Mesenchymal stem cell (in vitro differentiated cells and primary cell): ENCODE results near the gene FILIP1L.
"Not testable (repeated sequence)": the region's sequence is repeated elsewhere in the genome, so short reads cannot be mapped to it uniquely, and the experiment has no call there.

ENCODE experiments used
- DNase-seq: peaks from one replicate; pipeline ENCODE4 v3.0.0-alpha.2; 2013
- H2AFZ ChIP-seq: one replicate; pipeline ENCODE4 v1.6.1; 2013; ENCODE audit warnings: low read depth, mild to moderate bottlenecking, control low read depth, inconsistent platforms, low read length, moderate library complexity
- H2AK5ac ChIP-seq: 2 replicates; pipeline ENCODE4 v1.6.1; 2013; ENCODE audit warnings: low read length, moderate library complexity, mild to moderate bottlenecking, inconsistent platforms; ENCODE audit not compliant: severe bottlenecking
- H2BK120ac ChIP-seq: one replicate; pipeline ENCODE4 v1.6.1; 2013; ENCODE audit warnings: low read depth, mild to moderate bottlenecking, inconsistent platforms, low read length, moderate library complexity
- H2BK12ac ChIP-seq, 2 experiments: one replicate each; pipeline ENCODE4 v1.6.1; 2013; ENCODE audit warnings: inconsistent platforms in 2 of 2, low read length in 2 of 2, mild to moderate bottlenecking in 2 of 2, moderate library complexity in 2 of 2, control low read depth in 1 of 2
- H2BK15ac ChIP-seq: one replicate; pipeline ENCODE4 v1.6.1; 2013; ENCODE audit warnings: mild to moderate bottlenecking, low read depth, inconsistent platforms; ENCODE audit not compliant: poor library complexity, severe bottlenecking
- H2BK5ac ChIP-seq: 2 replicates; pipeline ENCODE4 v1.6.1; 2013; ENCODE audit warnings: low read depth, mild to moderate bottlenecking, low read length, control low read depth, inconsistent platforms; ENCODE audit not compliant: poor library complexity, severe bottlenecking
- H3K14ac ChIP-seq, 2 experiments: one replicate each; pipeline ENCODE4 v1.6.1; 2013; ENCODE audit warnings: inconsistent platforms in 2 of 2, low read length in 2 of 2, control low read depth in 1 of 2, mild to moderate bottlenecking in 1 of 2, moderate library complexity in 1 of 2
- H3K18ac ChIP-seq, 2 experiments: one replicate each; pipeline ENCODE4 v1.6.1; 2013; ENCODE audit warnings: inconsistent platforms in 2 of 2, low read length in 2 of 2, control low read depth in 1 of 2, low read depth in 1 of 2, mild to moderate bottlenecking in 1 of 2
- H3K23ac ChIP-seq, 2 experiments: one replicate each; pipeline ENCODE4 v1.6.1; 2013; ENCODE audit warnings: inconsistent platforms in 2 of 2, low read length in 2 of 2, mild to moderate bottlenecking in 2 of 2, moderate library complexity in 2 of 2, control low read depth in 1 of 2
- H3K27ac ChIP-seq: 2 replicates; pipeline ENCODE4 v1.5.1; 2013; ENCODE audit warnings: mild to moderate bottlenecking, moderate library complexity, low read length, control low read depth, inconsistent platforms; ENCODE audit not compliant: poor library complexity, severe bottlenecking
- H3K27me3 ChIP-seq, 2 experiments: 2 replicates each; pipeline versions ENCODE4 v1.6.1 to v1.7.0; 2013; ENCODE audit warnings: low read length in 2 of 2, mild to moderate bottlenecking in 2 of 2, moderate library complexity in 2 of 2, control low read depth in 1 of 2, inconsistent platforms in 1 of 2; ENCODE audit not compliant: control insufficient read depth in 1 of 2, insufficient read depth in 1 of 2
- H3K36me3 ChIP-seq, 2 experiments: 2 replicates each; pipeline versions ENCODE4 v1.6.1 to v1.7.0; 2013; ENCODE audit warnings: low read length in 2 of 2, control low read depth in 1 of 2, inconsistent platforms in 1 of 2, low read depth in 1 of 2, mild to moderate bottlenecking in 1 of 2; ENCODE audit not compliant: insufficient read depth in 2 of 2, control insufficient read depth in 1 of 2
- H3K4ac ChIP-seq, 2 experiments: one replicate each; pipeline ENCODE4 v1.6.1; 2013; ENCODE audit warnings: inconsistent platforms in 2 of 2, low read length in 2 of 2, mild to moderate bottlenecking in 2 of 2, moderate library complexity in 2 of 2, control low read depth in 1 of 2, low read depth in 1 of 2
- H3K4me1 ChIP-seq: 2 replicates; pipeline ENCODE4 v1.6.1; 2013; ENCODE audit warnings: low read depth, low read length, control low read depth; ENCODE audit not compliant: control insufficient read depth, insufficient read depth
- H3K4me2 ChIP-seq: 2 replicates; pipeline ENCODE4 v1.6.1; 2013; ENCODE audit warnings: low read length, mild to moderate bottlenecking, inconsistent platforms; ENCODE audit not compliant: poor library complexity, severe bottlenecking
- H3K4me3 ChIP-seq, 2 experiments: 2 replicates each; pipeline versions ENCODE4 v1.5.1 to v1.7.0; 2013; ENCODE audit warnings: low read length in 2 of 2, mild to moderate bottlenecking in 2 of 2, control low read depth in 1 of 2, low read depth in 1 of 2; ENCODE audit not compliant: insufficient read depth in 1 of 2
- H3K79me1 ChIP-seq: replicated peaks from 2 replicates; pipeline ENCODE4 v1.6.1; 2013; ENCODE audit warnings: mild to moderate bottlenecking, control low read depth, low read length, inconsistent platforms; ENCODE audit not compliant: poor library complexity, severe bottlenecking
- H3K9ac ChIP-seq: 2 replicates; pipeline ENCODE4 v1.7.0; 2013; ENCODE audit warnings: mild to moderate bottlenecking, low read length, moderate library complexity
- H3K9me3 ChIP-seq: 2 replicates; pipeline ENCODE4 v1.7.0; 2013; ENCODE audit warnings: mild to moderate bottlenecking, low read length; ENCODE audit not compliant: control insufficient read depth
- H4K8ac ChIP-seq: one replicate; pipeline ENCODE4 v1.6.1; 2013; ENCODE audit warnings: inconsistent platforms, mild to moderate bottlenecking, low read length, moderate library complexity
- H4K91ac ChIP-seq: one replicate; pipeline ENCODE4 v1.6.1; 2013; ENCODE audit warnings: mild to moderate bottlenecking, low read length, inconsistent platforms
- WGBS: methylation state at CpG from one replicate; pipeline ENCODE4 v1.1.7; 2013; ENCODE audit warnings: mixed read lengths; 5-methylcytosine and 5-hydroxymethylcytosine counted together

FILIP1L gene

GRCh38 chr3:99845331-99845730 is 269.0 kb downstream of the FILIP1L start:
- Histone ChIP-seq H2AK5ac (no peak overlapping the region), H3K23ac (no peak overlapping the region), H3K14ac (no peak overlapping the region), H2BK5ac (no peak overlapping the region), H3K27ac (no peak overlapping the region), H3K4me2 (no peak overlapping the region), H4K91ac (no peak overlapping the region), H3K79me1 (peaks cover 8% of the 10 kb centered on the region), H2BK120ac (no peak overlapping the region), H2BK12ac (no peak overlapping the region), H3K36me3 (peaks cover 8 to 25% of the 10 kb centered on the region in 2 experiments), H2BK15ac (no peak overlapping the region), H4K8ac (no peak overlapping the region), H3K4ac (no peak overlapping the region), H3K4me3 (peak overlapping the region in 1 of 2 experiments; percentile 21), H3K9ac (peak overlapping the region; percentile 86), H3K27me3 (no peaks in the 10 kb centered on the region), H3K4me1 (peaks cover 5% of the 10 kb centered on the region), H3K18ac (no peak overlapping the region), H2AFZ (no peak overlapping the region), H3K9me3 (no peaks in the 10 kb centered on the region)
- 80% methylated on average over 1 of the region's 4 CpGs for whole genome bisulfite sequencing
- no peak for DNase-seq

- Histone ChIP-seq H2AK5ac (peak overlapping the region; percentile 68), H2BK12ac (peak overlapping the region; percentile 9 to 96), H2AFZ (no peak overlapping the region), H2BK5ac (no peak overlapping the region), H3K27me3 (no peaks in the 10 kb centered on the region), H3K79me1 (peaks cover 12% of the 10 kb centered on the region), H3K14ac (no peak overlapping the region), H3K23ac (no peak overlapping the region), H3K4me1 (peaks cover 5% of the 10 kb centered on the region), H2BK15ac (no peak overlapping the region), H2BK120ac (no peak overlapping the region), H4K91ac (peak overlapping the region; percentile 73), H3K9me3 (no peaks in the 10 kb centered on the region), H4K8ac (peak overlapping the region; percentile 67), H3K4me2 (no peak overlapping the region), H3K36me3 (peaks cover 6 to 9% of the 10 kb centered on the region in 2 experiments), H3K9ac (peak overlapping the region; percentile 86), H3K4ac (peak overlapping the region; percentile 32 to 35), H3K18ac (peak overlapping the region; percentile 69 to 81), H3K4me3 (no peak overlapping the region), H3K27ac (peak overlapping the region; percentile 67)
- peak; percentile 46 for DNase-seq
- 70% methylated on average over 10 of the region's 10 CpGs for WGBS
Measured at GRCh38 chr3:99843590-99844258, 270.6 kb downstream of the FILIP1L start.

- Histone ChIP-seq H3K4me1 (peaks cover 5% of the 10 kb centered on the region), H2BK15ac (no peak overlapping the region), H3K4me3 (no peak overlapping the region), H3K9ac (peak overlapping the region; percentile 86), H3K36me3 (peaks cover 0 to 1% of the 10 kb centered on the region in 2 experiments), H3K4ac (no peak overlapping the region), H2BK120ac (no peak overlapping the region), H3K23ac (no peak overlapping the region), H4K8ac (peak overlapping the region; percentile 36), H3K9me3 (no peaks in the 10 kb centered on the region), H4K91ac (no peak overlapping the region), H2BK12ac (no peak overlapping the region), H2AFZ (no peak overlapping the region), H3K4me2 (no peak overlapping the region), H2BK5ac (no peak overlapping the region), H3K27ac (peak overlapping the region; percentile 29), H2AK5ac (peak overlapping the region; percentile 38), H3K14ac (no peak overlapping the region), H3K18ac (peak overlapping the region in 1 of 2 experiments; percentile 49), H3K27me3 (no peaks in the 10 kb centered on the region), H3K79me1 (peaks cover 11% of the 10 kb centered on the region)
- no CpG with 5 or more reads among the region's 2 CpGs for WGBS
- peak; percentile 72 for DNase-seq
Measured at GRCh38 chr3:99842826-99843589, 271.3 kb downstream of the FILIP1L start.

GRCh38 chr3:99841949-99842348 is 272.4 kb downstream of the FILIP1L start:
- not testable (repeated sequence) for H2BK5ac ChIP-seq, DNase-seq, H3K36me3 ChIP-seq, H3K23ac ChIP-seq, H2BK12ac ChIP-seq, H3K27ac ChIP-seq, H3K4me2 ChIP-seq, H3K4me3 ChIP-seq, H4K91ac ChIP-seq, H2AK5ac ChIP-seq, H3K4me1 ChIP-seq, H3K9me3 ChIP-seq, H4K8ac ChIP-seq, H3K4ac ChIP-seq, H2AFZ ChIP-seq, H3K27me3 ChIP-seq, H3K18ac ChIP-seq, H2BK15ac ChIP-seq, H3K14ac ChIP-seq, H3K9ac ChIP-seq, H2BK120ac ChIP-seq
- H3K79me1 ChIP-seq: peaks cover 15% of the 10 kb centered on the region
- 99% methylated on average over 4 of the region's 4 CpGs for WGBS
